Activated CD4-positive, alpha-beta T cell treated with anti-CD3 and anti-CD28 coated beads for 1 hour (primary cell): ENCODE data around the gene NMU.
"Not testable (repeated sequence)": the region's sequence is repeated elsewhere in the genome, so short reads cannot be mapped to it uniquely, and the experiment has no call there.

Experiments
- DNase-seq: peaks from one replicate; pipeline ENCODE4 v3.0.0-alpha.2; 2020

The NMU gene

DNA sequence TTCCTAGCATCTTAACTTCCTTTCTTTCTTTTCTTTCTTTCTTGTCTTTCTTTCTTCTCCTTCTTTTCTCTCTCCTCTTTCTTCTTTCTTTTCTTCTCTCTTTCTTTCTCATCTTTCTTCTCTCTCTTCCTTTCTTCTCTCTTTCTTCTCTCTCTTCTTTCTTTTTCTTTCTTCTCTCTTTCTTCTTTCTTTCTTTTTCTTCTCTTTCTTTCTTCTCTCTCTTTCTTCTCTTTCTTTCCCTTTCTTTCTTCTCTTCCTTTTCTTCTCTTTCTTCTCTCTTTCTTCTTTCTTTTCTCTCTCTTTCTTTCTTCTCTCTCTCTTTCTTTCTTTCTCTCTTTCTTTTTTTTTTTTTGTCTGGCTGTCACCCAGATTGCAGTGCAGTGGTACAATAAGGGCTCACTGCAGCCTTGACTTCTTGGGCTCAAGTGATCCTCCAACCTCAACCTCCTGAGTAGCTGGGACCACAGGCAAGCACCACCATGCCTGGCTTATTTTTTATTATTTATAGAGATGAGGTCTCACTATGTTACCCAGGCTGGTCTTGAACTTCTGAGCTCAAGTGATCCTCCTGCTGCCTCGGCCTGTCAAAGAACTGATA, 17.5 kb downstream of the NMU start:
- DNase-seq: no peak

- DNase-seq: no peak
Observed at GRCh38 chr4:55617587-55618197, 18.4 kb downstream of the NMU start.

- DNase-seq: no peak
Observed at GRCh38 chr4:55615008-55615407, 21.1 kb downstream of the NMU start.

GRCh38 chr4:55613621-55614020, 22.5 kb downstream of the NMU start:
- no peak for DNase-seq

- no peak for DNase-seq
Observed at GRCh38 chr4:55612341-55612740, 23.8 kb downstream of the NMU start.

DNA sequence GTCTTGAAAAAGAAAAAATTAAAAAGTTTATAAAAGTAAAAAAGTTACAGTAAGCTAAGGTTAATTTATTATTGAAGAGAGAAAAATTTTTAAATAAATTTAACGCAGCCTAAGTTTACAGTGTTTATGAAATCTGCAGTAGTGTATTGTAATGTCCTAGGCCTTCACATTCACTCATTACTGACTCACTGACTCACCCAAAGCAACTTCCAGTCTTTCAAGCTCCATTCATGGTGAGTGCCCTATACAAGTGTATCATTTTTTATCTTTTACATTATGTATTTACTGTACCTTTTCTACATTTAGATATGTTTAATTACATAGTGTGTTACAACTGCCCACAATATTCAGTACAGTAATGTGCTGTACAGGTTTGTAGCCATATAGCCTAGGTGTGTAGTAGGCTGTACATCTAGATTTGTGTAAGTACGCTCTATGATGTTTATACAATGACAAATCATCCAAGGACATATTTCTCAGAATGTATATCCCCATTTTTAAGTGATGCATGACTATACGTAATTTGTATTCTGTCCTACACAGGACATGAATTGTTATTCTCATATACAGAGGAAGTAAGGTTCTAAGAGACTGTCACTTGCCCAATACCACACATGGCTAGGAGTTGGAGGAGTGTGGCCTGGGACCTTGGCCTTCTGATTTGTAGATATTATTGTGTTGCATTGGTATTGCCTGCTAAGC, 24.6 kb downstream of the NMU start:
- no peak for DNase-seq

DNA sequence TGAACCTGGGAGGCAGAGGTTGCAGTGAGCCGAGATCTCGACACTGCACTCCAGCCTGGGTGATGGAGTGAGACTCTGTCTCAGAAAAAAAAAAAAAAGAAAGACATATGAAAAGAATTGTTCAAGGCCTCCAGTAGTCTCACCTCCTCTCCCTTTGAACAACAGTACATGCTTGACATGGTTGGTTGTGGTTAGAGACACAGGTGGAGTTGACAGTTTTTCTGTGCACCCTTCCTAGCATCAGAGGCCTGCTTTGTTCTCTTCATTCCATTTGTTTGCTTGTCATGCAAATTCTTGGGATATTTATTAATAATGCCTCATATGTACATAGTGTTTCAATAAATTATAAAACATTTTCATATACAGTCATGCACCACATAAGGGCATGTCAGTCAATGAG, 25.7 kb downstream of the NMU start:
- no peak for DNase-seq

- no peak for DNase-seq
Observed at GRCh38 chr4:55609393-55609866, 26.7 kb downstream of the NMU start.

- no peak for DNase-seq
Observed at GRCh38 chr4:55608591-55608990, 27.5 kb downstream of the NMU start.

- no peak for DNase-seq
Observed at GRCh38 chr4:55604996-55605395, 31.1 kb downstream of the NMU start.

GRCh38 chr4:55600640-55601039, 35.5 kb downstream of the NMU start:
- DNase-seq: no peak

DNA sequence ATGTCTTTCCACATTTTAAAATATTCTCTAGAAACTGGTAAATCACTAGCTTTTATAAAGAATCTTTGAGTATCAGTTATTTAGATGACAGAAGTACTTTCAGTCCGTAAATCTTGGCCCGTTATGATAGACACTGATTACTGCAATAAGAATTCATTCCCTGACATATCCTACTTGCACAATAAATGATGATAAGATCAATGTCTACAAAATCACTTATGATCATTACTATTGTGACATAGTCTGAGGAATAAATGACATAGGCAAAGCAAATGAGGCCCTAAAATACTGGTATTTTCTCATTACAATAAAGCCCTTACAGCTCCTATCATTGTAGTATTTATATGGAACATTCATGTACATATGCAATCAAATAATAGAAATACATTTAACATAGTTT, 37.5 kb downstream of the NMU start:
- DNase-seq: no peak

DNA sequence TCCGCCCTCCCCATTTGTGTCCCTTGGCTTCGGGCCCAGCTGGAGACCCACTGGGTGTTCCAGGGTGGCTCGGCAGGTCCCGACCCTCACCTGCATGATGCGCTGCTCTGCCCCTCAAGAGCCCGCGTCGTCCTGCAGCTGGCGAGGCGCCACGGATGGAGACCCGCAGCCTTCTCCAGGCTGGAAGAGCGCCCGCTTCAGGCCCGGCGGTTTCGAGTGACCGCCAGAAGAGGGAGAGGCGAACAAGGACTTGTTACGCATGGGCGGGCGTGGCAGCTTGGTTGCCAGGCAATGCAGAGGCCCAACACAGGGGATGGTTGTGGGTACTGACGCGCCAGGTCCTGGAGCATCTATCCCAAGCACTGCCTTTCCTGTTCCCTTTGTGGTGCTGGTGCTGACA, 44.1 kb downstream of the NMU start, which contains the start of gene PDCL2:
Gene PDCL2, minus strand, starts transcription at position 232 of the 400 bp plus-strand sequence. Its CDS starts 136 bp downstream, at position 96.
- DNase-seq: no peak

DNA sequence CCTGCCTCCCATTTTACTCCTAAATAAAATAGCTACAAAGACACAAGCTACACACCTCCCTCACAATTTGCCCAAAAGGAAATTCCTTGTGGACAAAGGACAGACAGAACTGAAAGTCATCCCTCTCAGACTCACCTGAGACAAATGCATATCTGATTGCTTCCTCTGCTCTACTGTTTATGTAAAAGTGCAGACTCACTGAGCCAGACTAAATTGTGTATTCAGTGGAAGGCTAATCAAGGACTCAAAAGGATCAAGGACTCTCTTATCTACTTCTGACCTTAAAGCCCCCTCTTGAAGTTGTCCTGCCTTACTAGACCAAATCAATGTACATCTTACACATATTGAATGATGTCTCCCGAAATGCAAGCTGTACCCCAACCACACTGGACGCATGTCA, 47.9 kb downstream of the NMU start:
- DNase-seq: no peak

- not testable (repeated sequence) for DNase-seq
Observed at GRCh38 chr4:55582773-55583172, 53.3 kb downstream of the NMU start.

DNA sequence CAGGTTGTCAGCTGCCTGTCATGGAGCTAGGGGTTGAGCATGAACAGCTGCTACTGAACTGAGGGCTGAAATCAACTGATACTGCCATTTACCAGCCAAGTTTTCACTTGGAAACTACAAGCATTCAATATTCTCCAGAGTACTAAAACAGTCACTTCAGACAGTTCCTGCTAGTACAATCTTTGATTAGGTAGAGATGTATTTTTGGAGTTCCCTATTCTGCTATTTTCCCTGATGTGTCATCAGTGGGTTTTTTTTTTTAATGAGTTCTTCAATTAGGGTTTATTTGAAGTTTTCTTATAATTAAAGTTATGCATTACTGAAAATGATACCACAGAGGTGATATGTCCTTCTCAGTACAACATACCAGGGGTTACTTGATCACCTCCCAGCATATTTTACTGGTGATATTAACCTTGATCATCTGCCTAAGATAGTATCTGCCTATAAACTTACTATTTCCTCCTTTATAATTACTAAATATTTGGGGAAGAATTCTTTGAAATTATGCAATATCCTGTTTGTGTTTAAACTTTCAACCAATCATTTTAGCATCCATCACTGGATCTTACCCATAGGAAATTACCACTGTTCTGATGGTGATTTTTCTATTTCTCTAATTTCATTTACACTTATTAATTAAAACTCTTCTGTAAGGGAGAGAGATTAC, 57.6 kb downstream of the NMU start:
- DNase-seq: no peak

DNA sequence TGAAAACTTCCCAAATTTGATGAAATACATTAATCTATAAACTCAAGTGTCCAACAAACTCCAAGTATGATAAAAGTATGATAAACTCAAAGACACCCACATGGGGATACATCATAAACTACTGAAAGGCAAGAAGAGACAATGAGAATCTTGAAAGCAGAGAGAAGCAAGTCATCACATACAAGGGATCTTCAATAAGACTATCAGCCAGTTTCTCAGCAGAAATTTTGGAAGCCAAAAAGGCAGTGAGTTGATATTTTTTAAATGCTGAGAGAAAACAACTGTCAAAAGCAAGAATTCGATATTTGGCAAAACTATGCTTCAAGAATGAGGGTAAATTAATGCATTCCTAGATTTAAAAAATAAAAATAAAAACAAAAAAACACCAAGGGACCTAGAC, 60.6 kb downstream of the NMU start:
- DNase-seq: no peak

DNA sequence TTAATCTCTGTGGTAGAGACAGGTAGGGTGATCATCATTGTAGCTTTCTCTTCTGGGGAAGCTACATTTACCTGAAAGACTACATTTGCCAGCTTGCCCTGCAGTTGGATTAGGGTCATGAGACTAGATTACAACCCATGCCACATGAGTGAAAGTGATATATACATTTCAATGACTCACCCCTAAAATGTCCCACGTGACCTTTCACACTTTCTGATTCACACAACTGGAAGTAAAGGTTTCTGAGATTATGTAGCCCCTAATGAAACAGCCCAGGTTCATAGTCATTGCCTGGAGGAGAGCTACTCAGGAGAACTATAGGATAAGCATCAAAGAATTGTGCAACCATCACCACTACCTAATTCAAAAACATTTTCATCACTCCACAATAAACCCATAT, 61.8 kb downstream of the NMU start:
- DNase-seq: no peak

GRCh38 chr4:55571806-55572205, 64.3 kb downstream of the NMU start:
- no peak for DNase-seq

- no peak for DNase-seq
Observed at GRCh38 chr4:55568905-55569504, 67.1 kb downstream of the NMU start.

DNA sequence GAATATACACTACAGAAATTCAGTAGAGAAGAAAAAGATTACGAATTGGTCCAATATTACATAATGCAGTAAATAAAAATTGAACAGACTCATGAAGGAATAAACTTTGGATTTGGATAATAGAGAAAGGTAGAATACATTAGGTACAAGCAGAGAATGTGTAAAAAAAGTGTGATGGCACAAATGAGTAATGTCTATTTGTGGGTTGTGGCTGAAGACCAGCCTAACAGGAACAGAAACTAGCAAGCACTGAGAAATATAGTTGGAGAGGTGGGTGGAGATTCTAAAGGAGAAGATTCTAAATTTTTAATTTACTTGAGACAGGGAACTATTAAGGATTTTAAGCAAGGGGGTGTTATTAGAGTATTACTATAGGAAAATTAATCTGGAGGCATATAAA, 74.2 kb downstream of the NMU start:
- DNase-seq: no peak

DNA sequence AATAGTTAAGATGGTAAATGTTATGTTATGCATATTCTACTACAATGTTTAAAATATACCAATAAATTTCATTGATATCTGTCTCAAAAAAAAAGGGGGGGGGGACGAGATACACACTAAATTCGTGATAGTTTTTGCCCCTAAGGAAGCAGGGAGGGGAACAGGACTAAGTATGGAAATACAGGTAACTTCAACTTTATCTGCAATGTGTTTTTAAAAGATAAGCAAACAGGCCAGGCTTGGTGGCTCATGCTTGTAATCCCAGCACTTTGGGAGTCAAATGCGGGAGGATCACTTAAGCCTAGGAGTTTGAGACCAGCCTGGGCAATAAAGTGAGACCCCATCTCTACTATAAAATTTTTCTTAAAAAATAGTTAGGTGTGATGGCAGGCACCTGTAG, 76.0 kb downstream of the NMU start:
- DNase-seq: no peak

DNA sequence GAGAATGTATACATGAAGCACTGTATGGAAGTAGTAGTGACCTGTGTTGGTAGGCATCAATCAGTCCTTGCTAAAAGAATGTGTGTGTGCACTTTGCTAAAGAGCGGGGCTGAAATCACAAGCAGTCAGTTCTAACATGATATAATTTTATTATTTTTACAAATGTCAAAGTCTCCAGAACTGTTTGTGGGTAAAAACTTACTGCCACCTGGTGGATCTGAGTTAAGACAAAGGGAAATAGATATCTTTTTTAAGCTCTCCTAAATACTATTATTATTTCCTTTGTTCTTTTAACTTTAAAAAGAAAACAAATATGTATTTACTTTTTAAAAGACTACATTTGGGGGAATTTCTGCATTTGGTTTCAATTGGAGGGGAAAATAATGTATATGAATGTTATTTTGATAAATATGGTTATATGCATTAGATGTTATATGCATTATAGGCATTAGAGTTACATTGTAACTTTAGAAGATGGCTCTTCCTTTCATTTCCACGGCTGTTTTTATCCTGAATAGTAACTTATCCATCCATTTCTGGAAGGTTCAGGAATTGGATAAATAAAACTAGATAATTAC, 81.6 kb downstream of the NMU start:
- no peak for DNase-seq
